ENCODE results near the gene SOX5.
"Not testable (repeated sequence)": the region's sequence is repeated elsewhere in the genome, so short reads cannot be mapped to it uniquely, and the experiment has no call there.

The SOX5 gene

GRCh38 chr12:23847857-23848256, 101.6 kb downstream of the SOX5 start:
- in situ Hi-C loops (cut with MboI; ENCODE audit: low sequenced_read_pairs): no loop called here

GRCh38 chr12:23843958-23844357, 105.5 kb downstream of the SOX5 start:
- in situ Hi-C loops (cut with MboI; ENCODE audit: low sequenced_read_pairs): no loop called here

DNA sequence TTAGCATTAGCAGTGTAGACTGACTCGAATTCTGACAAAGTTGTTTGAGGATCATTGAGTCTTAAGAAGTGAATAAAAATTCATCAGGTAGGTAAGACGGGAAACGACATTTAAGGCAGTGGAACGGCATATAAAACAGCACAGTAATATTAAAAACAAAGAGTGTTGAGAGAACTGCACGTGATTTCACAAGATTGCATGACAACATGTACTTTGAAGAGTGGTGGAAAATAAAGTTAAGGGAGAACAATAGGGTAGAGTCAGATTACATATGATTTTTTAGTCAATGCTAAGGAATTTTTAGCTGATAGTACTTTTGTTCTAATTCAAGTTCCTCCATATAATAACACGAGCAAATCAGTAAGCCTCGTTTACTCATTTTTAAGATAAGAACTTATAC, 115.4 kb downstream of the SOX5 start:
- in situ Hi-C loops (cut with MboI; ENCODE audit: low sequenced_read_pairs): no loop called here

DNA sequence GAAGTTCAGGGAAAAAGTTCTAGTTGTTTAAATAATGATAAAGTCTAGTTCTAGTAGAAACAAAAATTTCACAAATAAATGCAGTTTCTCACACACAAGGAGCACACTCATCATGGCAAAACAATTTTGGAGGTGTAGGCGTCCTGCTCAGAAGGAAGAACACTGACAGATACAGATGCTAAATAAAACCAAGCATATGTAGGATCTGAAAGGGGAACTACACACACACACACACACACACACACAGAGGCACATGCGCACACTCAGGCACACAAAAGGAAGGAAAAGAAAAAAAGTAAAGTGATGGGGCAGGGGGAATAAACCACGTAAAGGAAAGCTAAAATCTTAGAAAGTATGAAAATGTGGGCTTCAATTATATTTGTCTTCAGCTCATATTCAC, 117.7 kb downstream of the SOX5 start:
- in situ Hi-C loops (cut with MboI; ENCODE audit: low sequenced_read_pairs): no loop called here

- in situ Hi-C loops (cut with MboI; ENCODE audit: low sequenced_read_pairs): no loop called here
Measured at GRCh38 chr12:23830210-23830609, 119.3 kb downstream of the SOX5 start.

- in situ Hi-C loops (cut with MboI; ENCODE audit: low sequenced_read_pairs): no loop called here
Measured at GRCh38 chr12:23827353-23827752, 122.1 kb downstream of the SOX5 start.

DNA sequence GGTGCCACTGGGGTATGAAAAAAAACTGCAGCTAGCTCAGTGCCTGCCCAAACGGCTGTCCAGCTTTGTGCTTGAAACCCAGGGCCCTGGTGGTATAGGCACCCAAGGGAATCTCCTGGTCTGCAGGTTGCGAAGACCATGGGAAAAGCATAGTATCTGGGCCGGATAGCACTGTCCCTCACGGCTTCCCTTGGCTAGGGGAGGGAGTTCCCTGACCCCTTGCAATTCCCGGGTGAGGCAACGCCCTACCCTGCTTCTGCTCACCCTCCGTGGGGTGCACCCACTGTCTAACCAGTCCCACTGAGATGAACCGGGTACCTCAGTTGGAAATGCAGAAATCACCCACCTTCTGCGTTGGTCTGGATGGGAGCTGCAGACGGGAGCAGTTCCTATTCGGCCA, 124.3 kb downstream of the SOX5 start:
- in situ Hi-C loops (cut with MboI; ENCODE audit: low sequenced_read_pairs): not testable (repeated sequence)

DNA sequence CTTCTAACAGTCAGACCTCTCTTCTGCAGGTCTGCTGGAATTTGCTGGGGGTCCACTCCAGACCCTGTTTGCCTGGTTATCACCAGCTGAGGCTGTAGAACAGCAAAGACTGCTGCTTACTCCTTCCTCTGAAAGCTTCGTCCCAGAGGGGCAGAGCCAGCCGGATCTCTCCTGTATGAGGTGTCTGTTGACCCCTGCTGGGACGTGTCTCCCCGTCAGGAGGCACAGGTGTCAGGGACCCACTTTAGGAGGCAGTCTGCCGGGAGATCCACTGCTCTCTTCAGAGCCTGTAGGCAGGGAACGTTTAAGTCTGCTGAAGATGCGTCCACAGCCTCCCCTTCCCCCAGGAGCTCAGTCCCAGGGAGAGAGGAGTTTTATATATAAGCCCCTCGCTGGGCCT, 125.1 kb downstream of the SOX5 start:
- in situ Hi-C loops (cut with MboI; ENCODE audit: low sequenced_read_pairs): no loop called here

GRCh38 chr12:23822883-23823282, 126.6 kb downstream of the SOX5 start:
- in situ Hi-C loops (cut with MboI; ENCODE audit: low sequenced_read_pairs): not testable (repeated sequence)

DNA sequence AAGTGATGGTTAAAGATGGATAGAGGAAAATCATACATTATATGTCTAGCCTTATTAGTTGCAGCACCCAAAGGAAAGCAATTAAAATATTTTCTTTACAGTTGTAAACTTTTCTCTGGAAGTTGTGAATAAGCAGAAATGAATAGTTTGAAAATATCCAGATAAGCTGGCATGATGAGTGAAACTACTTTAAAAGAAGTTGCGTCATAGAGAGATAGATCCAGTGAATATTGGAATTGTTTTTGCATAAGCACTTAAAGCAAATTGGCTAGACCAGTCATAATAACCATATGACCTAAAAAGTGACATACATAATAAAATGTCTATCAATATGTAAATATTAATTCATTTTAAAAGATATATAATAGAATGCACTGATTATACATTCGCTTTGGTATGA, 132.1 kb downstream of the SOX5 start:
- in situ Hi-C loops (cut with MboI; ENCODE audit: low sequenced_read_pairs): no loop called here

DNA sequence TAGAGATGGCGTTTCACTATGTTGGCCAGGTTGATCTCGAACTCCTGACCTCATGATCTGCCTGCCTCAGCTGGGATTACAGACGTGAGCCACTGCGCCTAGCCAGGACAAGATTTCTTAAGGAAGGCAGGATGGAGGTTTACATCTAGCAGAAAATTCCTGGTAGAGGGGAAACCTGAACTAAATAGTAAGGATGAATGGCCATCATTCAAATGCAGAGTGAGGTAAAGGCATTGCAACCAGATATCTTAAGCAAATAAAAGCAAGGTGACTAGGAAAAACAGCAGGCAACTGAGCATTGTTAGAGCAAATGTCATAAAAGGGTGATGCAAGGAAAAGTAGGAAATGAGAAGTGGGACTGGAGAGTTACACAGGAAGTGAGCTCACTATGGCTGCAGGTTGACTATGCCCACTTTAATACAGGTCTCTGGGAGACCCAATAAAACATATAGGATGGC, 133.0 kb downstream of the SOX5 start:
- in situ Hi-C loops (cut with MboI; ENCODE audit: low sequenced_read_pairs): no loop called here

GRCh38 chr12:23815810-23816209, 133.7 kb downstream of the SOX5 start:
- in situ Hi-C loops (cut with MboI; ENCODE audit: low sequenced_read_pairs): no loop called here

- in situ Hi-C loops (cut with MboI; ENCODE audit: low sequenced_read_pairs): no loop called here
Measured at GRCh38 chr12:23813206-23813605, 136.3 kb downstream of the SOX5 start.

GRCh38 chr12:23810329-23810902, 139.1 kb downstream of the SOX5 start:
- in situ Hi-C loops (cut with MboI; ENCODE audit: low sequenced_read_pairs): no loop called here

- in situ Hi-C loops (cut with MboI; ENCODE audit: low sequenced_read_pairs): no loop called here
Measured at GRCh38 chr12:23803540-23803939, 145.9 kb downstream of the SOX5 start.

- in situ Hi-C loops (cut with MboI; ENCODE audit: low sequenced_read_pairs): no loop called here
Measured at GRCh38 chr12:23795494-23795893, 154.0 kb downstream of the SOX5 start.

DNA sequence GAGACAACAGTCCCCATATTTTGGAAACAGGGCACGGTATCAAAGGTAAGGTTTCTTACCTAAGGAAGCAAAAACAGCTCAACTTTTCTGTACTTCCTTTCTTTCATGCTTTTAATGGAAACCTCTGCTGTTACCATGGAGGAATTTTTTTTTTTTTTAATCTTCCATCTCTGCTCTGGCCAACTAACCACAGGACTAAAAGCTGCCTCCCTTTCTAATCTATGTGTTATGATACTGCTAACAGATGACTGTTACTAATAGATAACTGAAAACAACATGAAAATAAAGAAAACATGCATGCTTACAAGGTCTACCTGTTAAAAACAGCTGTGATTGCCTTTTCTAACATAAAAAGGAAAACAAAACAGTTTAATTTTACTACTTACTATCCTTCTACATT, 168.4 kb downstream of the SOX5 start:
- in situ Hi-C loops (cut with MboI; ENCODE audit: low sequenced_read_pairs): no loop called here

DNA sequence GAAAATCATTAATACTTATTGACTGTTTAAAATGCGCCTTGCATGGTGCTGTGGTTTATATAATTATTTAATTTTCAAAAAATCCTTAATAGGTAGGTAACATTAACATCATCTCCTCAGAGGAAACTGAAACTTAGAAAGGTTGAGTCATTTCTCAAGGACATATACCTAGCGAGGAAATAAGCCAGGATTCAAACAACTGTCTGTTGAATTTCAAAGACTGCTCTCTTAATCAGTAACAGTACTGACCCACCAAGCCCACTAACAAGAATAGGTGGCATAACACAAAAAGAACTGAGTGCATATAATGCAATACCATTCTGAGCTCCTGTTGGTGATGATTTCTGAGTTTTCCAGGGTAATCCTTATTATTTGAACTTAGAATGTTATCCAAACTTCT, 174.3 kb downstream of the SOX5 start:
- in situ Hi-C loops (cut with MboI; ENCODE audit: low sequenced_read_pairs): no loop called here

DNA sequence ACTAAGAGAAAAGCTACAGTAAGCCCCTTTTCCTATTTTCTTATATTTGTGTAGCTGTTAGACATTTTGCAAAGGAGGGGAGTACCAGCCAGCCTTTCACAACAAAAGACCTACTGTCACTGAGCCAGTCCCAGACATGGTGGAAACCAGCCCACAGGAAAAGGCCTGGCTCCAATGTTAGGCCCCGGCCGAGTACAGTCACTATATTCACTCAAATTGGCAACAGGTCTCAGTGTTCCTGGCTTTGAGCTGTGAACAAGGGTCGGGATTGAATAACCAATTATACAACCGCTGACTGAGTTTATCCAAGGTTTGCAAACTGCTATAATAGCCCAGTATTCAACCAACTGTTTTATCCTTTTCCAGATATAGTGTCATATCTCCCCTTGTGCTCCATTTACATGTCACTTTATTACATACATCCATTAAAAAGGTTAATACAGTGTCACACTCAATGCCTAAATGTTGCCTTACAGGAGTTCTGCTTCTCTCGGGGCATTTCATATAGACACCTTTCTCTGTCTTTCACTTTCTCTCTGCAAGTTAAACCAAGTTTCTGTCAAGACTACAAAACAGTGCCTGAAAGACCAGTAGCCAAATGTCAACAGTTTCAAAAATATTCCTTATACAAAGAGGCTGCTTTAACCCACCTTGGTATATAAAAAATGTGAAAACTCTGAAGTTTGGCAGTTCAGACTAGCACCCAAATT, 178.1 kb downstream of the SOX5 start:
- in situ Hi-C loops (cut with MboI; ENCODE audit: low sequenced_read_pairs): no loop called here

- in situ Hi-C loops (cut with MboI; ENCODE audit: low sequenced_read_pairs): no loop called here
Measured at GRCh38 chr12:23770202-23770938, 179.1 kb downstream of the SOX5 start.

DNA sequence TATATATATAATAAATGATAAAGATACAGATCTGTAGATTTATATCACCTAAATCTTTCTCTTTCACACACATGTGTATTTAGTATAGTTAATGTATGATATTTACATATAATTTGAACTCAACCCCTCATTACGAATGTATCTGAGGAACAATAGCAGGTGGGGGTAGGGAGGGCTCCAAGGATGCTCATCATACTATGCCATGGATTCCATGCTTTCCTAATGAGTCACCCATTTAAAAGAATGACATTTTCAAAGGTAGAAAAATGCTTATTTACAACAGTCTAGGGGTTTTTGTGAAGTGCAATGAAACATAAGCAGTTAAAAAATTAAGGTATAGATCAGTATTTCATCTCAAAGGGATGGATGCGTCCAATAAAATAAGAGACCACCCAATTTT, 181.6 kb downstream of the SOX5 start:
- in situ Hi-C loops (cut with MboI; ENCODE audit: low sequenced_read_pairs): no loop called here

- in situ Hi-C loops (cut with MboI; ENCODE audit: low sequenced_read_pairs): no loop called here
Measured at GRCh38 chr12:23763724-23764123, 185.7 kb downstream of the SOX5 start.

All from HL-60/S4 (cell line).